HUES64 (cell line): ENCODE measurements around the gene KCTD6.

ENCODE experiments used
- H3K27ac ChIP-seq: 2 replicates; pipeline ENCODE4 v1.7.0; 2013; ENCODE audit warnings: low read depth, low read length, inconsistent platforms
- H3K27me3 ChIP-seq: 2 replicates; pipeline ENCODE4 v1.6.1; 2013; ENCODE audit warnings: mild to moderate bottlenecking, low read length; ENCODE audit not compliant: insufficient read depth
- H3K36me3 ChIP-seq: 2 replicates; pipeline ENCODE4 v1.6.1; 2013; ENCODE audit warnings: mild to moderate bottlenecking, low read length; ENCODE audit not compliant: insufficient read depth
- H3K4me1 ChIP-seq: 2 replicates; pipeline ENCODE4 v1.6.1; 2013; ENCODE audit warnings: mild to moderate bottlenecking, low read length, moderate library complexity; ENCODE audit not compliant: insufficient read depth
- H3K4me3 ChIP-seq: 2 replicates; pipeline ENCODE4 v1.5.1; 2013; ENCODE audit warnings: mild to moderate bottlenecking, low read length, moderate library complexity
- H3K9ac ChIP-seq: 2 replicates; pipeline ENCODE4 v1.6.1; 2013; ENCODE audit warnings: mild to moderate bottlenecking, low read depth, low read length
- H3K9me3 ChIP-seq: 2 replicates; pipeline ENCODE4 v1.6.1; 2013; ENCODE audit warnings: low read depth, low read length; ENCODE audit not compliant: insufficient read depth
- WGBS: fragments of 150-250, 120-280 bp; methylation state at CpG from one replicate; pipeline ENCODE4 v1.1.7; 2013; ENCODE audit warnings: missing lambda C conversion rate; 5-methylcytosine and 5-hydroxymethylcytosine counted together

Gene KCTD6

GRCh38 chr3:58471025-58471887 lies 20.6 kb upstream of the KCTD6 start:
- H3K27ac ChIP-seq: peak overlapping the region; percentile 33; the same call in 1 of the 2 replicates

DNA sequence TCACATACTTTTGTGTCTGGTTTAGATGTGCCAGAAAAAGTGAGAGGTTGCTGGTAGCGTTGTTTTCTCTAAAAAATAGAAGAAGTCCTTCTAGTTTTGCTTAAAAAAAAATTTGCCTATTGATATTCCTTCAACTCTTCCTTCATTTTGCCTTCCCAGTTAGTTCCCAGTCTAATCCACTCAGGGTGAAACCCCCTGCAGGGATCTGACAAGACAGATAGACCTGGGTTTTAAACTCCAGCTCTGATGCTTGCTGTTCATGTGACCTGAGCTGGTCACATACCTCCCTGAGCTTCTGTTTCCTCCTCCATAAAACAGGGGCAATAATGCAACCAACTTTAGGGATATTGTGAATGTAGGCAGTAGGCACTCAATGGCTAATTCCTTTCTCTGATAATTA lies 18.6 kb upstream of the KCTD6 start:
- no peak overlapping the region for H3K27ac ChIP-seq
- H3K9me3 ChIP-seq: no peaks in the 10 kb centered on the region
- H3K27me3 ChIP-seq: no peaks in the 10 kb centered on the region
- H3K4me3 ChIP-seq: no peak overlapping the region
- H3K9ac ChIP-seq: no peak overlapping the region
- H3K4me1 ChIP-seq: peaks cover 21% of the 10 kb centered on the region
- no peaks in the 10 kb centered on the region for H3K36me3 ChIP-seq
- 100% methylated on average over 1 of the region's 1 CpG for WGBS

More at GRCh38 chr3:58471025-58471887, 20.6 kb upstream of the KCTD6 start:
- H3K4me3 ChIP-seq: no peak overlapping the region
- no peaks in the 10 kb centered on the region for H3K9me3 ChIP-seq
- 69% methylated on average over 10 of the region's 10 CpGs for WGBS
- H3K27me3 ChIP-seq: no peaks in the 10 kb centered on the region
- no peak overlapping the region for H3K9ac ChIP-seq
- no peaks in the 10 kb centered on the region for H3K36me3 ChIP-seq
- H3K4me1 ChIP-seq: peaks cover 21% of the 10 kb centered on the region

DNA sequence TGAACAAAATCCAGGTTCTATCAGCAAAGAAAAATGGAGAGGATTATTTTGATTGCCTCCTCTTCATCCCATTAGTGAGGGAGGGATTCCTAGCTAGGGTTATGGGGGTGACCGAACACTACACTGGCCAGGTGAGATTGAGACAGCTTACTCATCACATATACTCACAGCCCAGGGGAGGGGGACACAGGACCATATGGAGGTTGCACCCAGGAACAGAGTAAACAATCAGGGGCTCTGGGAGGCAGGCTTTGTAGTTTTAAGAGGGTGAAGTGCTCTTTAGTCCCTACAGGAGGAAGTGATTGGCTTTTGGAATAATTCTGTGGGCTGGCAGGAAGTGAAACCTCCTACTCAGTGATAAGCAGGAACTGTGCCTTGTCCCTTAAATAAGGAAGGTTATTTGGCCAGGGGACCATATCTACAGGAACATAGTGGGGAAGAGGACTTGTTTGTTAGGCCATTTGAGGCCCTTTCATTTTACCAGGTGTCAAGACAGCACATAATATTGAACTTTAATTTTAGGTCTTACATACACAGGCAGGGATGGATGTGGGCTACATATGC lies 17.5 kb upstream of the KCTD6 start:
- Histone ChIP-seq H3K9ac (no peak overlapping the region), H3K36me3 (no peaks in the 10 kb centered on the region)

DNA sequence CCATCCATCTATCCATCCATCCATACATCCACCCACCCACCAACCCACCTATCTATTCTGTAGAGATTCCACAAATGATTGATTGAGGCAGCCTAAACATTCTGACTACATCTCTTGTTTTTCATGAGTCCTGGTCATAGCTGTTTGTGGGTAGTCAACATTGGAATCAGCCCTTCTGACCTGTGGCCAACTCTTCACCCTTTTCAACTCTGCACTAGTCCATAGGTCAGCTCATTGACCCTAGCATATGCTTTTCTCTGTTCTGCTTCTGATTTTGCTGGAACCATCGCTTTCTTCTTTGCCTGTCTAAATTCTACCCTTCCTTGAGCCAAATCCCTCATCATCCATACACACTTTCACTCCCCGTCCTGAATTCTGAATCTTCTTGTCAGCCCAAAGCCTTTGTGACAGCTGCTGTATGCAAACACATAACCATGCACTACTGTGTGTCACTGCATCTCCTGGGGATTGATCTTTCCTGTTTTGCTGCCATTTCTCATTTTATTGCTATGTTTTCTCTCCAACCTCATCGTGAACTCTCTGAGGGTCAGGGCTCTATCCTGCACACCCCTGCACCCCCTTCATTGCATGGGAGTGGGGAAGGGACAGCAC lies 16.8 kb upstream of the KCTD6 start:
- H3K27me3 ChIP-seq: no peaks in the 10 kb centered on the region
- WGBS: 94% methylated on average over 3 of the region's 3 CpGs
- H3K9me3 ChIP-seq: no peaks in the 10 kb centered on the region
- no peak overlapping the region for H3K4me3 ChIP-seq
- peaks cover 21% of the 10 kb centered on the region for H3K4me1 ChIP-seq
- no peak overlapping the region for H3K27ac ChIP-seq
- H3K9ac ChIP-seq: no peak overlapping the region
- H3K36me3 ChIP-seq: no peaks in the 10 kb centered on the region

More for the DNA sequence above, 17.5 kb upstream of the KCTD6 start:
- H3K4me3 ChIP-seq: no peak overlapping the region
- no peaks in the 10 kb centered on the region for H3K9me3 ChIP-seq
- peaks cover 21% of the 10 kb centered on the region for H3K4me1 ChIP-seq
- H3K27me3 ChIP-seq: no peaks in the 10 kb centered on the region
- H3K27ac ChIP-seq: no peak overlapping the region
- no CpG with 5 or more reads among the region's 1 CpG for WGBS

DNA sequence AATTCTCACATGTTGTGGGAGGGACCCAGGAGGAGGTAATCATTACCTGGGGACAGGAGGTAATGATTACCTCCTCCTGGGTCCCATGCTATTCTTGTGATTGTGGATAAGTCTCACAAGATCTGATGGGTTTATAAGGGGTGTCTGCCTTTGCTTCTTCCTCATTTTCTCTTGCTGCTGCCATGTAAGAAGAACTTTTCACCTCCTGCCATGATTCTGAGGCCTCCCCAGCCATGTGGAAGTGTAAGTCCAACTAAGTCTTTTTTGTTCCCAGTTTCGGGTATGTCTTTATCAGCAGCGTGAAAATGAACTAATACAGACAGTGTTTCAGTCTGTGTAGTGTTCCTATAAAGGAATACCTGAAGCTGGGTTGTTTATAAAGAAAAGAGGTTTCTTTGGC lies 13.1 kb upstream of the KCTD6 start:
- Histone ChIP-seq H3K9me3 (no peaks in the 10 kb centered on the region), H3K4me3 (no peak overlapping the region), H3K4me1 (no peaks in the 10 kb centered on the region), H3K27ac (no peak overlapping the region), H3K36me3 (no peaks in the 10 kb centered on the region), H3K9ac (no peak overlapping the region), H3K27me3 (no peaks in the 10 kb centered on the region)
- WGBS: 91% methylated on average over 2 of the region's 2 CpGs

- Histone ChIP-seq H3K9me3 (no peaks in the 10 kb centered on the region), H3K4me1 (0 out of 2 replicates have a peak, but pooled peaks cover 4% of the 10 kb centered on the region), H3K27me3 (no peaks in the 10 kb centered on the region), H3K4me3 (no peak overlapping the region), H3K36me3 (no peaks in the 10 kb centered on the region), H3K9ac (no peak overlapping the region), H3K27ac (no peak overlapping the region)
- 91% methylated on average over 2 of the region's 2 CpGs for WGBS
Measured at GRCh38 chr3:58480309-58480708, 11.6 kb upstream of the KCTD6 start.

DNA sequence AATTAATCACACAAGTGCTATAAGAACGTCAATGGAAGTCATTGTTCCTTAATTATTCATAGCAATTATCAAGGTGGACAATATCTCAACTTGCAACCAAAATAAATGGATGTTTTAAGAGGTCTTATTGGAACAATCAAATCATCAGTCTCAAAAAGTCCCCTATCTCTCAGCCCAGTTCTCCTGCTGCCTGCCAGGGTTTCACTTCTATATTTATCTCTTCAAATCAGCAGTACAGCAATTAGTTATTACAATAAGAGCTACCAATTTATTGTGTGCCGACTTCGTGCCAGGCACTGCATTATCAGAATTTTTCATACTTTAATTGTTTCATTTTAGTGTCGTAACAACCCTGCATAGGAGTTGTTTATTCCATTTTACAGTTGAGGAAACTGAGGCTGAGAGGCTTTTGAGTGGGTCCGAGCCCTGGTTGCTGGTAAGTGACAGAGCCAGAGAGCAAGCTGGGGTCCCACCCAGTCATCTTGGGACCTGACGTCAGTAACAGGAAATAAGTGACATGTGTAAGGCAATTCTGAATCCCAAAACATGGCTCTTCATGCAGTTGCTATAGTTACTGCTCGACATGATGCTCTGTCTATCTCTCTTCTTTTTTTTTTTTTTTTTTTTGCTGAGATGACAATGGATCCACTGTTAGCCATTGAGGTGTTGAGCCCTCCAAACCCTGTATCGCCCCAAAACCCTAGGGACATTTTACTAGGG lies 8.8 kb upstream of the KCTD6 start:
- Histone ChIP-seq H3K27me3 (peaks cover 3% of the 10 kb centered on the region; the same call in 1 of the 2 replicates), H3K9ac (no peak overlapping the region), H3K4me1 (0 out of 2 replicates have a peak, but pooled peaks cover 4% of the 10 kb centered on the region), H3K36me3 (no peaks in the 10 kb centered on the region), H3K4me3 (no peak overlapping the region), H3K27ac (no peak overlapping the region), H3K9me3 (no peaks in the 10 kb centered on the region)
- WGBS: 94% methylated on average over 6 of the region's 8 CpGs

GRCh38 chr3:58484045-58484721 lies 7.7 kb upstream of the KCTD6 start:
- no peak overlapping the region for H3K27ac ChIP-seq
- H3K9me3 ChIP-seq: no peaks in the 10 kb centered on the region
- H3K9ac ChIP-seq: no peak overlapping the region
- peaks cover 3% of the 10 kb centered on the region; the same call in 1 of the 2 replicates for H3K27me3 ChIP-seq
- no peak overlapping the region for H3K4me3 ChIP-seq
- H3K4me1 ChIP-seq: 0 out of 2 replicates have a peak, but pooled peaks cover 4% of the 10 kb centered on the region
- H3K36me3 ChIP-seq: no peaks in the 10 kb centered on the region
- 82% methylated on average over 7 of the region's 7 CpGs for WGBS

GRCh38 chr3:58484722-58485069 lies 7.2 kb upstream of the KCTD6 start:
- H3K9me3 ChIP-seq: no peaks in the 10 kb centered on the region
- H3K27ac ChIP-seq: no peak overlapping the region
- H3K36me3 ChIP-seq: no peaks in the 10 kb centered on the region
- WGBS: 77% methylated on average over 3 of the region's 3 CpGs
- 0 out of 2 replicates have a peak, but pooled peaks cover 4% of the 10 kb centered on the region for H3K4me1 ChIP-seq
- peaks cover 3% of the 10 kb centered on the region; the same call in 1 of the 2 replicates for H3K27me3 ChIP-seq
- no peak overlapping the region for H3K9ac ChIP-seq
- H3K4me3 ChIP-seq: no peak overlapping the region

DNA sequence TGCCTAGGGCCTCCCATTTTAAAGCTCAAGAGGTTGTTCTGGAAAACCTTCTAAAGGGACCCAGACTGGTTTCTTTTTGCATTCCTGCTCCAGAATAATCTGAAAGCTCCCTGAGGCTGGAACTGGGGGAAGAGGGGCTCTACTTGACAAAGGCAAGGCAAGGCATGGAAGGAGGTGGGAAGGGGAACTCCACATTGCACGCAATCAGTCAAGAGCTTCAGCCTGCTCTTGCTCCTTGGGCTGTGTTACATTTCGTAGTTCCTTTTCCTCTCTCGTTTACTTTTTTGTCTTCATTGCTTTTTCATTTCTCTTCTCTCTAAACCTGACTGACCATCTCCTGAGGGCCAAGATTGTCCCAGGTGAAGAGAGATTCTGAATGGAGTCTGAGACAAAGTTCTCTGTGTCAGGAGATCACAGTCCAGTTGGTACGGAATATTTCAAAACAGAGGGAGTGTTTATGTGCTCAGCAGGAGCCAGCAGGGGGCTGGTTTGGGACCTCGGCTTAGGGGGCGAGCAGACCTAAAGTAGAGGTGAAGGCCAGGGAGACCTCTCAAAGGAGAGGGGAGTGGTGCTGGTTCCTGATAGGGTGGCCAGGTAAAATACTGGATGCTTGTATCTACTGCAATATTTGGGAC lies 6.0 kb upstream of the KCTD6 start:
- WGBS: 91% methylated on average over 6 of the region's 6 CpGs
- Histone ChIP-seq H3K9ac (no peak overlapping the region), H3K36me3 (no peaks in the 10 kb centered on the region), H3K27ac (no peak overlapping the region), H3K4me1 (0 out of 2 replicates have a peak, but pooled peaks cover 4% of the 10 kb centered on the region), H3K27me3 (peaks cover 3% of the 10 kb centered on the region; the same call in 1 of the 2 replicates), H3K9me3 (no peaks in the 10 kb centered on the region), H3K4me3 (no peak overlapping the region)
